Keratinocyte (primary cell): ENCODE results near the gene ATF3. TPM values are rescaled to one million over a fixed set of nuclear protein-coding genes. Genes with fewer than 3 reads are reported as not detected.

ENCODE experiments used
- DNase-seq: peaks from one replicate; pipeline ENCODE4 v3.0.0-alpha.2; 2011; ENCODE audit warnings: low read depth, missing footprints, low spot score
- FAIRE-seq: peaks from 2 replicates; lab custom pipeline; 2011; peaks lifted over from hg19 to GRCh38; lab: Jason Lieb, UNC
- H2AFZ ChIP-seq: 2 replicates; pipeline ENCODE4 v1.6.0; 2012; ENCODE audit warnings: low read length, control low read depth, inconsistent platforms; ENCODE audit not compliant: control insufficient read depth
- H3K27ac ChIP-seq: 2 replicates; pipeline ENCODE4 v1.5.1; 2011; ENCODE audit warnings: low read length; ENCODE audit not compliant: control insufficient read depth, insufficient read depth
- H3K27me3 ChIP-seq: 3 replicates; pipeline ENCODE4 v1.6.0; 2011; ENCODE audit warnings: low read length; ENCODE audit not compliant: control insufficient read depth, insufficient read depth; ENCODE audit errors: extremely low read depth
- H3K36me3 ChIP-seq, 2 experiments: 2 replicates in 1 of 2; 3 replicates in 1 of 2; pipeline ENCODE4 v1.5.1; 2011; ENCODE audit warnings: low read length in 2 of 2, mild to moderate bottlenecking in 1 of 2; ENCODE audit not compliant: control insufficient read depth in 2 of 2, insufficient read depth in 2 of 2; ENCODE audit errors: extremely low read depth in 1 of 2
- H3K4me1 ChIP-seq: 3 replicates; pipeline ENCODE4 v1.5.1; 2011; ENCODE audit warnings: low read length; ENCODE audit not compliant: control insufficient read depth, insufficient read depth; ENCODE audit errors: extremely low read depth
- H3K4me2 ChIP-seq: 3 replicates; pipeline ENCODE4 v1.6.0; 2011; ENCODE audit warnings: low read depth, low read length; ENCODE audit not compliant: control insufficient read depth, insufficient read depth; ENCODE audit errors: extremely low read depth
- H3K4me3 ChIP-seq, 3 experiments: fragments of 200-600 bp in 1 of 3; sonication (generic) in 1 of 3; 2 replicates in 2 of 3; 3 replicates in 1 of 3; pipeline ENCODE4 v1.5.1; 2011 to 2016; ENCODE audit warnings: low read length in 3 of 3, mild to moderate bottlenecking in 3 of 3, control low read depth in 2 of 3, inconsistent platforms in 1 of 3, low read depth in 1 of 3, mixed read lengths in 1 of 3, mixed run types in 1 of 3, moderate library complexity in 1 of 3; ENCODE audit not compliant: control insufficient read depth in 2 of 3, insufficient read depth in 2 of 3; ENCODE audit errors: extremely low read depth in 1 of 3
- H3K79me2 ChIP-seq: 2 replicates; pipeline ENCODE4 v1.6.0; 2012; ENCODE audit warnings: low read length; ENCODE audit not compliant: control insufficient read depth, insufficient read depth
- H3K9ac ChIP-seq: 3 replicates; pipeline ENCODE4 v1.6.0; 2011; ENCODE audit warnings: low read length; ENCODE audit not compliant: control insufficient read depth, insufficient read depth; ENCODE audit errors: extremely low read depth
- H3K9me1 ChIP-seq: 3 replicates; pipeline ENCODE4 v1.6.0; 2011; ENCODE audit warnings: low read length; ENCODE audit not compliant: control insufficient read depth, insufficient read depth; ENCODE audit errors: extremely low read depth
- H3K9me3 ChIP-seq: 2 replicates; pipeline ENCODE4 v1.5.1; 2012; ENCODE audit warnings: low read depth, low read length; ENCODE audit not compliant: control insufficient read depth
- H4K20me1 ChIP-seq: 3 replicates; pipeline ENCODE4 v1.6.0; 2011; ENCODE audit warnings: low read length; ENCODE audit not compliant: control insufficient read depth, insufficient read depth; ENCODE audit errors: extremely low read depth
- EZH2 ChIP-seq: IDR thresholded peaks from one replicate; pipeline ENCODE4 v1.6.1; 2012; ENCODE audit warnings: inconsistent platforms, mild to moderate bottlenecking, low read length, moderate library complexity
- dilution Hi-C: fragments of 300-500 bp; cut with MboI; formaldehyde crosslinking; loops from one replicate; pipeline ENCODE4 v1.7.0; 2020; ENCODE audit warnings: low sequenced_read_pairs; ENCODE audit not compliant: extremely low pct_ligation_motif_present
- polyA plus RNA-seq, 5 experiments: library from polyadenylated mRNA; depleted of rRNA in 3 of 5; stranded (reverse) in 3 of 5; stranded (forward) in 1 of 5; unstranded in 1 of 5; fragments of >200 nt; gene quantifications; 1 replicate in 1 of 5; 2 replicates in 3 of 5; 3 replicates in 1 of 5; pipeline versions ENCODE4 v1.2.1 to v1.2.3, GENCODE V29; 2011 to 2012; ENCODE audit warnings: missing spikeins in 2 of 5, low read depth in 1 of 5, low replicate concordance in 1 of 5
- TF ChIP-seq, protein P1 (sequence below), 3 experiments: IDR thresholded peaks in 1 of 3; conservative IDR thresholded peaks in 1 of 3; optimal IDR thresholded peaks in 1 of 3; 2 replicates in 2 of 3; 3 replicates in 1 of 3; pipeline versions ENCODE3 to v1.5.1; 2011; ENCODE audit warnings: low read length in 3 of 3, mild to moderate bottlenecking in 3 of 3, moderate library complexity in 2 of 3, control low read depth in 1 of 3, inconsistent platforms in 1 of 3; ENCODE audit not compliant: insufficient read depth in 2 of 3; ENCODE audit errors: extremely low read depth in 1 of 3

Gene ATF3
- polyA plus RNA-seq, 1 donor (not counting 4 experiments of a cell fraction or from before 2014, with no cell fraction given) = 45.1 TPM

DNA sequence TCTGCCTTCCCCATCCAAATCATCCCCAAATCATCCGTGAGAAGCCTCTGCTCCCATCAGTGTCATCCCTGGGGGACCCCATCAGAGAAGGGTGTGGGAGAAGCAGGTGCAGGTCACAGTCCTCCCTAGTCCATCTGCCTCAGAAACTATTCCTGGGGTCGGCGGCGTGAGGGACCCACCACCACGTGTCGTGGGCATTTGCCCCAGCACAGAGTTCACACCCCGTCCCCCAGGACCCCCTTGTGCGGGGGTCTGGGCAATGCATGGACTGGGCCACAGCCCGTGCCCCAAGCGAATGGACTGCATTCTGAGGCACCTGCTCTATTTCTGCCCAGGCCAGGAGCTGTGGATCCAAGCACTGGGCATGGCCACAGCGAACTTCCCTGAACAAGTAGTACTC is 38.4 kb downstream of the ATF3 start:
- no peak overlapping the region for H3K9ac ChIP-seq
- H2AFZ ChIP-seq = no peak overlapping the region
- no peaks in the 10 kb centered on the region for H3K4me1 ChIP-seq
- FAIRE-seq = no peak
- no peak overlapping the region for H3K4me2 ChIP-seq
- H3K36me3 ChIP-seq = no peaks in the 10 kb centered on the region
- dilution Hi-C loops = loop anchor here (10.0 kb wide), 1 partner anchor 138 kb away; no protein-coding TSS in a partner anchor
- H3K9me1 ChIP-seq = no peaks in the 10 kb centered on the region
- no peaks in the 10 kb centered on the region for H3K9me3 ChIP-seq
- H4K20me1 ChIP-seq = no peaks in the 10 kb centered on the region
- no peak for TF ChIP-seq EZH2
- TF ChIP-seq, protein P1, sequence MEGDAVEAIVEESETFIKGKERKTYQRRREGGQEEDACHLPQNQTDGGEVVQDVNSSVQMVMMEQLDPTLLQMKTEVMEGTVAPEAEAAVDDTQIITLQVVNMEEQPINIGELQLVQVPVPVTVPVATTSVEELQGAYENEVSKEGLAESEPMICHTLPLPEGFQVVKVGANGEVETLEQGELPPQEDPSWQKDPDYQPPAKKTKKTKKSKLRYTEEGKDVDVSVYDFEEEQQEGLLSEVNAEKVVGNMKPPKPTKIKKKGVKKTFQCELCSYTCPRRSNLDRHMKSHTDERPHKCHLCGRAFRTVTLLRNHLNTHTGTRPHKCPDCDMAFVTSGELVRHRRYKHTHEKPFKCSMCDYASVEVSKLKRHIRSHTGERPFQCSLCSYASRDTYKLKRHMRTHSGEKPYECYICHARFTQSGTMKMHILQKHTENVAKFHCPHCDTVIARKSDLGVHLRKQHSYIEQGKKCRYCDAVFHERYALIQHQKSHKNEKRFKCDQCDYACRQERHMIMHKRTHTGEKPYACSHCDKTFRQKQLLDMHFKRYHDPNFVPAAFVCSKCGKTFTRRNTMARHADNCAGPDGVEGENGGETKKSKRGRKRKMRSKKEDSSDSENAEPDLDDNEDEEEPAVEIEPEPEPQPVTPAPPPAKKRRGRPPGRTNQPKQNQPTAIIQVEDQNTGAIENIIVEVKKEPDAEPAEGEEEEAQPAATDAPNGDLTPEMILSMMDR (optimal IDR thresholded peaks at IDR 0.05 in 1 of 3, IDR thresholded peaks at IDR 0.05 in 1 of 3, conservative IDR thresholded peaks at IDR 0.05 in 1 of 3; ENCODE audit: extremely low read depth in 1 of 3, insufficient read depth in 2 of 3, low read length in 3 of 3) = no peak
- no peak overlapping the region for H3K4me3 ChIP-seq
- no peak for DNase-seq
- H3K27ac ChIP-seq = no peak overlapping the region
- peaks cover 27% of the 10 kb centered on the region for H3K27me3 ChIP-seq
- no peaks in the 10 kb centered on the region for H3K79me2 ChIP-seq

- TF ChIP-seq EZH2 = no peak
- TF ChIP-seq, protein P1 (optimal IDR thresholded peaks at IDR 0.05 in 1 of 3, IDR thresholded peaks at IDR 0.05 in 1 of 3, conservative IDR thresholded peaks at IDR 0.05 in 1 of 3; ENCODE audit: extremely low read depth in 1 of 3, insufficient read depth in 2 of 3, low read length in 3 of 3) = no peak
- no peak overlapping the region for H3K4me3 ChIP-seq
- FAIRE-seq (no peak), DNase-seq (no peak)
- H3K9me1 ChIP-seq = no peaks in the 10 kb centered on the region
- H3K9ac ChIP-seq = no peak overlapping the region
- H3K27ac ChIP-seq = no peak overlapping the region
- H3K9me3 ChIP-seq = no peaks in the 10 kb centered on the region
- no peaks in the 10 kb centered on the region for H4K20me1 ChIP-seq
- dilution Hi-C loops = loop anchor here (10.0 kb wide), 1 partner anchor 136 kb away; no protein-coding TSS in a partner anchor
- no peaks in the 10 kb centered on the region for H3K79me2 ChIP-seq
- no peaks in the 10 kb centered on the region for H3K4me1 ChIP-seq
- H3K4me2 ChIP-seq = no peak overlapping the region
- no peak overlapping the region for H2AFZ ChIP-seq
- H3K36me3 ChIP-seq = no peaks in the 10 kb centered on the region
- H3K27me3 ChIP-seq = peaks cover 27% of the 10 kb centered on the region
These were observed 39.9 kb downstream of the ATF3 start for GRCh38 chr1:212648431-212648830.
